Mesenchymal stem cell (in vitro differentiated cells and primary cell): ENCODE data around the gene CCDC73.
A peak's percentile ranks its signal among the peaks of the same experiment; 100 is the strongest.

ENCODE experiments used
- DNase-seq: peaks from one replicate; pipeline ENCODE4 v3.0.0-alpha.2; 2013
- H2AFZ ChIP-seq: one replicate; pipeline ENCODE4 v1.6.1; 2013; ENCODE audit warnings: low read depth, mild to moderate bottlenecking, control low read depth, inconsistent platforms, low read length, moderate library complexity
- H2AK5ac ChIP-seq: 2 replicates; pipeline ENCODE4 v1.6.1; 2013; ENCODE audit warnings: low read length, moderate library complexity, mild to moderate bottlenecking, inconsistent platforms; ENCODE audit not compliant: severe bottlenecking
- H2BK120ac ChIP-seq: one replicate; pipeline ENCODE4 v1.6.1; 2013; ENCODE audit warnings: low read depth, mild to moderate bottlenecking, inconsistent platforms, low read length, moderate library complexity
- H2BK12ac ChIP-seq, 2 experiments: one replicate each; pipeline ENCODE4 v1.6.1; 2013; ENCODE audit warnings: inconsistent platforms in 2 of 2, low read length in 2 of 2, mild to moderate bottlenecking in 2 of 2, moderate library complexity in 2 of 2, control low read depth in 1 of 2
- H2BK15ac ChIP-seq: one replicate; pipeline ENCODE4 v1.6.1; 2013; ENCODE audit warnings: mild to moderate bottlenecking, low read depth, inconsistent platforms; ENCODE audit not compliant: poor library complexity, severe bottlenecking
- H2BK5ac ChIP-seq: 2 replicates; pipeline ENCODE4 v1.6.1; 2013; ENCODE audit warnings: low read depth, mild to moderate bottlenecking, low read length, control low read depth, inconsistent platforms; ENCODE audit not compliant: poor library complexity, severe bottlenecking
- H3K14ac ChIP-seq, 2 experiments: one replicate each; pipeline ENCODE4 v1.6.1; 2013; ENCODE audit warnings: inconsistent platforms in 2 of 2, low read length in 2 of 2, control low read depth in 1 of 2, mild to moderate bottlenecking in 1 of 2, moderate library complexity in 1 of 2
- H3K18ac ChIP-seq, 2 experiments: one replicate each; pipeline ENCODE4 v1.6.1; 2013; ENCODE audit warnings: inconsistent platforms in 2 of 2, low read length in 2 of 2, control low read depth in 1 of 2, low read depth in 1 of 2, mild to moderate bottlenecking in 1 of 2
- H3K23ac ChIP-seq, 2 experiments: one replicate each; pipeline ENCODE4 v1.6.1; 2013; ENCODE audit warnings: inconsistent platforms in 2 of 2, low read length in 2 of 2, mild to moderate bottlenecking in 2 of 2, moderate library complexity in 2 of 2, control low read depth in 1 of 2
- H3K27ac ChIP-seq: 2 replicates; pipeline ENCODE4 v1.5.1; 2013; ENCODE audit warnings: mild to moderate bottlenecking, moderate library complexity, low read length, control low read depth, inconsistent platforms; ENCODE audit not compliant: poor library complexity, severe bottlenecking
- H3K27me3 ChIP-seq, 2 experiments: 2 replicates each; pipeline versions ENCODE4 v1.6.1 to v1.7.0; 2013; ENCODE audit warnings: low read length in 2 of 2, mild to moderate bottlenecking in 2 of 2, moderate library complexity in 2 of 2, control low read depth in 1 of 2, inconsistent platforms in 1 of 2; ENCODE audit not compliant: control insufficient read depth in 1 of 2, insufficient read depth in 1 of 2
- H3K36me3 ChIP-seq, 2 experiments: 2 replicates each; pipeline versions ENCODE4 v1.6.1 to v1.7.0; 2013; ENCODE audit warnings: low read length in 2 of 2, control low read depth in 1 of 2, inconsistent platforms in 1 of 2, low read depth in 1 of 2, mild to moderate bottlenecking in 1 of 2; ENCODE audit not compliant: insufficient read depth in 2 of 2, control insufficient read depth in 1 of 2
- H3K4ac ChIP-seq, 2 experiments: one replicate each; pipeline ENCODE4 v1.6.1; 2013; ENCODE audit warnings: inconsistent platforms in 2 of 2, low read length in 2 of 2, mild to moderate bottlenecking in 2 of 2, moderate library complexity in 2 of 2, control low read depth in 1 of 2, low read depth in 1 of 2
- H3K4me1 ChIP-seq: 2 replicates; pipeline ENCODE4 v1.6.1; 2013; ENCODE audit warnings: low read depth, low read length, control low read depth; ENCODE audit not compliant: control insufficient read depth, insufficient read depth
- H3K4me2 ChIP-seq: 2 replicates; pipeline ENCODE4 v1.6.1; 2013; ENCODE audit warnings: low read length, mild to moderate bottlenecking, inconsistent platforms; ENCODE audit not compliant: poor library complexity, severe bottlenecking
- H3K4me3 ChIP-seq, 2 experiments: 2 replicates each; pipeline versions ENCODE4 v1.5.1 to v1.7.0; 2013; ENCODE audit warnings: low read length in 2 of 2, mild to moderate bottlenecking in 2 of 2, control low read depth in 1 of 2, low read depth in 1 of 2; ENCODE audit not compliant: insufficient read depth in 1 of 2
- H3K79me1 ChIP-seq: replicated peaks from 2 replicates; pipeline ENCODE4 v1.6.1; 2013; ENCODE audit warnings: mild to moderate bottlenecking, control low read depth, low read length, inconsistent platforms; ENCODE audit not compliant: poor library complexity, severe bottlenecking
- H3K9ac ChIP-seq: 2 replicates; pipeline ENCODE4 v1.7.0; 2013; ENCODE audit warnings: mild to moderate bottlenecking, low read length, moderate library complexity
- H3K9me3 ChIP-seq: 2 replicates; pipeline ENCODE4 v1.7.0; 2013; ENCODE audit warnings: mild to moderate bottlenecking, low read length; ENCODE audit not compliant: control insufficient read depth
- H4K8ac ChIP-seq: one replicate; pipeline ENCODE4 v1.6.1; 2013; ENCODE audit warnings: inconsistent platforms, mild to moderate bottlenecking, low read length, moderate library complexity
- H4K91ac ChIP-seq: one replicate; pipeline ENCODE4 v1.6.1; 2013; ENCODE audit warnings: mild to moderate bottlenecking, low read length, inconsistent platforms
- WGBS: methylation state at CpG from one replicate; pipeline ENCODE4 v1.1.7; 2013; ENCODE audit warnings: mixed read lengths; 5-methylcytosine and 5-hydroxymethylcytosine counted together

Gene CCDC73

GRCh38 chr11:32821517-32821916 lies 27.1 kb upstream of the CCDC73 start:
- Histone ChIP-seq H4K8ac (no peak overlapping the region), H2BK15ac (no peak overlapping the region), H2BK120ac (no peak overlapping the region), H3K23ac (no peak overlapping the region), H3K36me3 (no peaks in the 10 kb centered on the region), H3K27me3 (peaks cover 0 to 3% of the 10 kb centered on the region in 2 experiments), H3K27ac (no peak overlapping the region), H2BK5ac (no peak overlapping the region), H3K4me3 (no peak overlapping the region), H2BK12ac (no peak overlapping the region), H3K4me1 (no peaks in the 10 kb centered on the region), H3K4me2 (no peak overlapping the region), H3K4ac (no peak overlapping the region), H2AFZ (no peak overlapping the region), H3K9ac (no peak overlapping the region), H2AK5ac (no peak overlapping the region), H4K91ac (no peak overlapping the region), H3K79me1 (no peaks in the 10 kb centered on the region), H3K14ac (no peak overlapping the region), H3K9me3 (no peaks in the 10 kb centered on the region), H3K18ac (no peak overlapping the region)
- DNase-seq: no peak

DNA sequence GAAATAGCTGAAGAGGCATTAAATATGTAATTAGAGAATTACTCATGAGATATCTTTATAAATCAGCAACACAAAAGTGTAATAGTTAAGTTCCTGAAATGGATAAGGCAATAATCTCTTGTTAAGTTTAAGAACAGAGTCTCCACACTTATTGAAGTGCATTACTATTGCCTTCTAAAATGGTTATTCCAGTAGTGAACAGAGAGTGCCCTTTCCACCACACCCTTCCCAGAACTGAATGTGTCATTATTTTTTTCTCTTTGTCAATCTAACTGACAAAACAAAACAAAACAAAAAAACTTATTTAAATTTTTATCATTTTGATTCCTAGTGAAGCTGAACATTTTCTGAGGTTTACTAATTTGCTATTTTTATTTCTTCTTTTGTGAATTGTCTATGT lies 26.0 kb upstream of the CCDC73 start:
- Histone ChIP-seq H4K91ac (no peak overlapping the region), H3K14ac (no peak overlapping the region), H2BK120ac (no peak overlapping the region), H3K23ac (no peak overlapping the region), H3K27ac (no peak overlapping the region), H3K4ac (no peak overlapping the region), H4K8ac (no peak overlapping the region), H3K4me2 (no peak overlapping the region), H2AK5ac (no peak overlapping the region), H2BK12ac (no peak overlapping the region), H2BK15ac (no peak overlapping the region), H3K4me1 (no peaks in the 10 kb centered on the region), H3K9me3 (no peaks in the 10 kb centered on the region), H3K27me3 (peaks cover 0 to 3% of the 10 kb centered on the region in 2 experiments), H2BK5ac (no peak overlapping the region), H3K4me3 (no peak overlapping the region), H3K36me3 (no peaks in the 10 kb centered on the region), H3K18ac (no peak overlapping the region), H2AFZ (no peak overlapping the region), H3K9ac (no peak overlapping the region), H3K79me1 (no peaks in the 10 kb centered on the region)
- no peak for DNase-seq

- Histone ChIP-seq H4K91ac (no peak overlapping the region), H3K27me3 (peaks cover 0 to 3% of the 10 kb centered on the region in 2 experiments), H3K4ac (no peak overlapping the region), H3K14ac (no peak overlapping the region), H2BK15ac (no peak overlapping the region), H3K9ac (no peak overlapping the region), H3K4me2 (no peak overlapping the region), H3K23ac (no peak overlapping the region), H4K8ac (no peak overlapping the region), H2AFZ (no peak overlapping the region), H3K4me1 (no peaks in the 10 kb centered on the region), H3K18ac (no peak overlapping the region), H3K79me1 (no peaks in the 10 kb centered on the region), H3K36me3 (no peaks in the 10 kb centered on the region), H2BK5ac (no peak overlapping the region), H2AK5ac (no peak overlapping the region), H2BK120ac (no peak overlapping the region), H3K9me3 (no peaks in the 10 kb centered on the region), H3K27ac (no peak overlapping the region), H2BK12ac (no peak overlapping the region), H3K4me3 (no peak overlapping the region)
- no peak for DNase-seq
- WGBS: 80% methylated on average over 1 of the region's 2 CpGs
Measured at GRCh38 chr11:32819187-32819586, 24.7 kb upstream of the CCDC73 start.

DNA sequence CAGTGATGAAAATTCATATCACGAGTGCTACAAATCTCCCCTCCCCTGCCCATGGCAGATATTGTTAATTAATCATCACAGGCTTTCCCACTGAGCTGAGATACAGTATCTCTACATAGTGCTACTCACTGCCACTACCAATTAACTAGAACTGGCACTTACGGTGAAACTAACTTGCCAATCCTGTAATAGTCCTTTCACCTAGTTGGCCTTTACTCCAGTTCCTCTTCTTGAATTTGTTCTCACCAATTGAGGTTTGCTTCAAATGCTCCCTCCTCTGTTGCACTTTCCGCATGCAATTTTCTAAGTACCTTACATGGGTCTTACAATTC lies 23.4 kb upstream of the CCDC73 start:
- 89% methylated on average over 2 of the region's 3 CpGs for WGBS
- Histone ChIP-seq H3K4me3 (no peak overlapping the region), H2BK15ac (no peak overlapping the region), H3K9me3 (no peaks in the 10 kb centered on the region), H3K27ac (no peak overlapping the region), H3K27me3 (peaks cover 0 to 3% of the 10 kb centered on the region in 2 experiments), H4K8ac (no peak overlapping the region), H3K9ac (peak overlapping the region; percentile 44), H3K79me1 (no peaks in the 10 kb centered on the region), H4K91ac (no peak overlapping the region), H2BK12ac (no peak overlapping the region), H3K4ac (no peak overlapping the region), H3K18ac (no peak overlapping the region), H3K36me3 (no peaks in the 10 kb centered on the region), H3K14ac (no peak overlapping the region), H3K23ac (no peak overlapping the region), H2AK5ac (no peak overlapping the region), H2AFZ (no peak overlapping the region), H2BK120ac (no peak overlapping the region), H3K4me2 (no peak overlapping the region), H2BK5ac (no peak overlapping the region), H3K4me1 (no peaks in the 10 kb centered on the region)
- DNase-seq: no peak
